Endothelial cell of hepatic sinusoid (primary cell): ENCODE results near the gene PTGFR.

Source experiments
- in situ Hi-C: cut with HindIII; loops from 2 replicates; pipeline ENCODE4 v1.10.0; 2017; ENCODE audit warnings: low sequenced_read_pairs

Gene PTGFR, protein sequence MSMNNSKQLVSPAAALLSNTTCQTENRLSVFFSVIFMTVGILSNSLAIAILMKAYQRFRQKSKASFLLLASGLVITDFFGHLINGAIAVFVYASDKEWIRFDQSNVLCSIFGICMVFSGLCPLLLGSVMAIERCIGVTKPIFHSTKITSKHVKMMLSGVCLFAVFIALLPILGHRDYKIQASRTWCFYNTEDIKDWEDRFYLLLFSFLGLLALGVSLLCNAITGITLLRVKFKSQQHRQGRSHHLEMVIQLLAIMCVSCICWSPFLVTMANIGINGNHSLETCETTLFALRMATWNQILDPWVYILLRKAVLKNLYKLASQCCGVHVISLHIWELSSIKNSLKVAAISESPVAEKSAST

DNA sequence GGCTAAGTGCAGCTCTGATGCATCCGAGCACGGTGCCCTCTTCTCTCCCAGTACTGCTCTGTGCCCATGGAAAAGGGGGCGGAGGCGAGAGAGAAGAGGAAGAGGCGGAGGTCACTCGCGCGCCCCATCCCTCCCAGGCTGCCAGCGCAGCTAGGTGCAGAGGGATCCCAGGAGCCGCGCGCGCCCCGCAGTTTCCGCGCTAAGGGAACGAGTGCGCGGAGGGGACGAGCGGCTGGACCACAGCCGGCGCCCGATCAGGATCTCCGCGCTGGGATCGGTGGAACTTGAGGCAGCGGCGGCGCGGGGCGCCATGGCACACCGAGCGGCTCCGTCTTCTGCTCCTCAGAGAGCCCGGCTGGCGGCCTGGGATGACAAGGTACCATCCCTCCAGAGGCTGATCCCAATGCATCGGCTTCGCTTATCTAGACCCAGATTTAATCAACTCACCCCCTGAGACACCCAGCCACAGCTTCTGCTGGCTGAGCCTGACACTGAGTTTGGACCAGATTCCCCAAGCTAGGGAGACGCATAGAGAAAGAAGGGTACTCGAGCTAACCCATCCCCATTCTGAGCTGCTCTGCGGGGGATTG lies at the start of gene PTGFR:
Gene PTGFR (plus strand): TSS at position 114 of the 590 bp plus-strand sequence. CDS start 1,770 bp downstream, outside the sequence.
- in situ Hi-C loops, result no loop called here

DNA sequence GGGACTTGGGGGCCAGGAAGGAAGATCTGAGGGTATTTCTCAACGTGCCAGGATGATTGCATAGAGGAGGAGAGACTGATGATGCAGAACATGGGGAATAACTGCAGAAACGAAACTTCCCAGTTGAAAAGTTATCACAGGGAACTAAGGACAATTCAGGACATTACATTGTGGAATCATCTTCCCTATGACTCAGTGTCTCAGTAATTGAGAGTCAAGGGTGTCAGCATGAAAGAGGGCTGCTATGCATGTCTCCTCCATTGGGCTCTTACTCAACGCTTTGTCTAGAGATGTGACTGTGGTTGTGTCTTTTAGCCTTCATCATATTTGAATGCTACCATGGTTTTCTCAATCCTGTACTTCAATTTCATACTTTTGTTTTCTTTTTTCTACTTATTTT lies 48.9 kb upstream of the PTGFR start:
- in situ Hi-C loops, result loop anchor here (5.0 kb wide), 2 partner anchors 50 to 300 kb away; no protein-coding TSS in a partner anchor

DNA sequence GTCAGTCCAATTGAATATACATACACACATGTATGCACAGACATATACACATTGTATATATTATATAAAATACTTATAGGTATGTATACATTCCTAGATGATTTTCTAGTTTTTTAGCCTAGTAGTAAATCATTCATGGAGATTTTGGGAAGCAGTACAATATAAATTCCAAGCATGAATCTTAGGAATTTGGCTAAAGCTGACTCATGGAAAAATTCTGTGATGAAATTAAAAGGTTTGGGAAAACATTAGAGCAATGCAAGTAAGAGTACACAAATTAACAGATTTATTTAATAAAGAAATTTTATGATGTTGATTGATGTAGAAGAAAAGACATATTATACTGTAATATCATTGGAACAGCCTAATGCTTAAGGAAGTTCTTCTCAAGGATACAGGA lies 43.7 kb upstream of the PTGFR start:
- in situ Hi-C loops, result no loop called here

DNA sequence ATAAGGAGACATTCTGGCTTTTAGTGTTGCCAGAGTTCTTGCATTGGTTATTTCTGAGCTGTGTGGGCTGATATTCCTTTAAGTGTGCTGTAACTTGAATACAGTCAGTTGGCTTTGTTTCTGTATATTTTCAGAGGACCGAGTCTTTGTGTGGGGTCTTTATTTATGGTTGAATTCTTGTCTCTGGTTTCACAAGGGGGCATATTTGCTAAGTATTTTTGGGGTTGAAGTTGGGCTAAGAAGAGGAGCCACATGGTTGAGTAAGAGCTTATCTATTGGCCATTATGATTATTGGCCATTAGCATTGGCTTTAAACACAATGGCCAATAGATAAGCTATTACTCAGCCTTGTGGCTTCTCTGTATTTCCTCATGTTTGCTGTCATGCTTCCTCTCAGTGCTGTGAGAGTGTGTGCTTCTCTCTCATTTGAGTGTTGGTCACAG lies 26.3 kb upstream of the PTGFR start:
- in situ Hi-C loops, result no loop called here

DNA sequence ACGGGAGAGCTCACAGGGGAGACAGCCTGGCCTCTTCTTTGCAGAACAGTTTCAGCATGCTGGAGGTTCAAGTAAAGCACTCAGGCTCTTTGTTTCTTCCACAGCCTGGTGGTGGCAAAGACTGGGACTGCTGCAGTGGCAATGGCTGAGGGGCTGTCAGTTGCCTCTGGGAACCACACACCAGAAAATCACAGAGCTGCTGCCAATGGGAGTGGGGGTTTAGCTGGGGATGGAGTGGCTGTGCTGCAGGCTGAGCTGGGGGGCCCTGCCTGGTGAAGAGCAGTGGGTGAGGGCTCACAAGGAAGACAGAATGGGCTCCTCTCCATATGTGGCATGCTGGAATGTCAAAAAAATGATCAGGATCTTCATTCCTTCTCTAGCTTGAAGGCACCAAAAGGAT lies 25.6 kb upstream of the PTGFR start:
- in situ Hi-C loops, result no loop called here

DNA sequence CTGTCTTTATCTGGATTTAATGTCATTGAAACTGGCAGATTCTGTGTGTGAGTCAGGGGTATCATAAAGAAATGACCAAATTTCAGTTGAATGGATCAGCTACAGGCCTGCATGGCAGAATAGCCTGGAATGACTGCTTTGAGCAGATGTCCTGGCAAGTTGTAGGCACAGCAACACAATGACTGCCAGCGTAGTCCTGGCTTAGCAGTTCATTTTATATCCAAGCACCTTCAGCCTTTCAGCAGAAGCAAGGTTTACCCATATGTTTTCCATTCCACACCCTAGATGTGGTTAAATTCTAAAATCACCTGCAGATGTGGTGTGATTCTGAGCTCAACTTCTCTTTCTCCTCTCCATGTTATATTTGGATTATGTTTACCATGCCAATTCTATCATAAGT lies 22.3 kb upstream of the PTGFR start:
- in situ Hi-C loops, result no loop called here

DNA sequence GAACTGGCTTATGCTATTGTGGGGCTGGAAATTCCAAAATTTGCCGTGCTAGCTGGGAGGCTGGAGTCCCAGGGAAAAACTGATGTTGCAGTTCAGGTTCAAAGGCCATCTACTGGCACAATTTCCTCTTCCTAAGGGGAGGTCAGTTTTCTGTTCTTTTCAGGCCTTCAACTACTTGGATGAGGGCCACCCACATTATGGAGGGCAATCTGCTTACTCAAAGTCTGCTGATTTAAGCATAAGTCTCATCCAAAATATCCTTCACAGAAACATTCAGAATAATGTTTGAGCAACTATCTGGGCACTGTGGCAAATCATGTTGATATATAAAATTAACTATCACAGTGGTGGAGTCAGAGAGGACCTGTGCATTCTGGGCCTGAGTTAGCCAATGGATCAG lies 21.2 kb upstream of the PTGFR start:
- in situ Hi-C loops, result no loop called here

DNA sequence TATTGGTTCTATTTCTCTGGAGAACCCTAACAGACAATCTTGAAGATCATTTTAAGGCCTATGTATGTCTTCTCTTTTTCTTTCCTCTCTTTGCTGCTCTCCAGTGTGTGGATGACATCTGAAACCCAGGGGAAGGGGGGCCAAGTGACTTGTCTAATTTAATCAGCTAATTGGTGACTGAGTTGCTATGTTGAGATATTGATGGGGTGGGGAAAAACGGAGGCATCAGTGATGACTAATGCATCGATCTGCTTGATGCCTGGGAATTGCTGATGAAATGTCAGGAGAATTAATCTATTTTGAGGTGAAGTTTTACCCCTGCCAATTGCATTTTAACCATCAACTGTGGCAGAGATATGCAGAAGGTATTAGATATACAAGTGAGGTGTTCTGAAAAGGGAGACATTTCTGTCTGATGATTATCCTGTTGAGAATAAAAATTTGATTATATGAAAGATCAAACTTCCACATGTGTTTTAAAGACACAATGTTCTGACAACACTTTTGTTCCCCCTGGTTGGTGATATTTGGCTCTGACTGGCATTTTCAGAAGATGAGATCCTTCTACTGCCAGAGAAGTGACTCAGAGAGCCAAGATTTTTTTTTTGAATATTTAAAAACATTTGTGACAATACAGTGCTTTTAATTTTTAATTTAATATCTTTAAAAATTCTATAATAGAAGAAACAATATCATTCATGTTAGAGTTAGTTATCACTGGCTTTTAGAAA lies 18.7 kb upstream of the PTGFR start:
- in situ Hi-C loops, result no loop called here

DNA sequence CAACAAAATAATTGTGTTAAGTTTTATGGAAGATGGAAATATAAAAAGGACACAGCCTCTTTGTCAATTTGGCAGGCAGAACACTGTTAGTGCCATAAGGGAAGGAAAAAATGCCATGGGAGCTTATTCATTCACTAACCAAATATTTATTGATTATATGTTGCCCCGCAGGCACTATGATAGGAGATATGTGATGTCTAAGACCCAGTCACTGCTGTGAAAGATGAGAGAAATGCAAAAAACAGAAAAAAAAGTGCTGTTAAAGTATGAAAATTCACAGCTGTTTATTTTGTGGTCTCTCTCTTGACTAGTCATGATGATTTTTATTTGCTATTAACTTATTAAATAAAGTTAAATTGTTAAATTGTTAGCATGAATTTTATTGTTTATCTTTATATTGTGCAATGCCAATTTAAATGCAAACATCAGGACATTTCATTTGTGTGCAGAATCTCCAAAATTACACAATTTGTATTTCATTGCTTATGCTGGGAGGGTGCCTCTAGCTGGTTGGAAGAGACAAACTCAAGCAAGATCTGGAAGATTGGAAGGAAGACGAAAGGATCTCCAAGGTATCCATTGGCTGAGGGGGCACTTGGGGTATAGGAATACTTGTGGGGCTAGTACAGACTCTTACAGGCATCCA lies 17.8 kb upstream of the PTGFR start:
- in situ Hi-C loops, result no loop called here

DNA sequence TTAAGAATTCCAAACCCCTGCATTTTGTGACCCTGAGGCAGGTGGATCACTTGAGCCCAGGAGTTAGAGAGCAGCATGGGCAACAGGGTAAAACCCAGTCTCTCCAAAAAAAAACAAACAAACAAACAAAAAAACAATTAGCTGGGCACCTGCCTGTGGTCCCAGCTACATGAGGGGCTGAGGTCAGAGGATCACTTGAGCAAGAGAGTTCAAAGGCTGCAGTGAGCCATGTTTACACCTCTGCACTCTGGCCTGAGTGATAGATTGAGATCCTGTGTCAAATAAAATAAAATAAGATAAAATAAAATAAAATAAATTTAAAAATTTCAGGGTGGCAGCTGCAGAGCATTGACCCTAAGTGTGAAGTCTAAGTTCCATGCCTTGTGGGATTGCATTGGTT lies 16.7 kb upstream of the PTGFR start:
- in situ Hi-C loops, result no loop called here

DNA sequence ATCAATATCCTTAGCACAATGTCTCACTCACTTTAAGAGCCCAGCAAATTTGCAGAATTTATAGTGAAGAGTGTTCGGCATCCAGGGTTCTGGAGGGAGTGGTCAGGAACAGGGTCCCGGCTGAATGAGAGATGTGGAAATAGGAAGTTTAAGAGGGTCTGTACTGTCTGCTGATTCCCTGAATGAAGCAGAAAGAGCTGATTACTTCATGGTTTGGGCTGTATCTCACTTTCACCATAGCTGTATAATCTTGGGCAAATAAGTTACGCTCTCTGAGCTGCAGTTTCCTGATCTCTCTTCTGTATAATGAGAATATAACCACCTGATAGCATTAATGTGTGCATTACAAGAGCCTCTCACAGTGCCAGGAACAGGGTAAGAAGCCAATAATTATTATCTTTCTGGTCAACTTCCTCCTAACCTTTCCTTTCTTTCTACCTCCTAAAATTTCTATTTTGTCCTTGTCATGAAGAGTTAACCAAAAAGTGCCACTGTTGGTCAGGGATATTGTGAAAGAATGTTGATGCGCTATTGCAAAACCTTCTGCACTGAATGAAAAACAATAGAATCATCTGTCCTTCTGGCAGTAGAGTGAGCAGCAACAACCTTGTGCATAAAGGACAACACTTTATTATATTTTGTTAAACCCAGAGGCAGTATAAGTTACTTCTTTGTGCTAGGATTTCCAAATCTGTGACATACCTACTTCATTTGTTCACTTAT lies 14.7 kb upstream of the PTGFR start:
- in situ Hi-C loops, result no loop called here

DNA sequence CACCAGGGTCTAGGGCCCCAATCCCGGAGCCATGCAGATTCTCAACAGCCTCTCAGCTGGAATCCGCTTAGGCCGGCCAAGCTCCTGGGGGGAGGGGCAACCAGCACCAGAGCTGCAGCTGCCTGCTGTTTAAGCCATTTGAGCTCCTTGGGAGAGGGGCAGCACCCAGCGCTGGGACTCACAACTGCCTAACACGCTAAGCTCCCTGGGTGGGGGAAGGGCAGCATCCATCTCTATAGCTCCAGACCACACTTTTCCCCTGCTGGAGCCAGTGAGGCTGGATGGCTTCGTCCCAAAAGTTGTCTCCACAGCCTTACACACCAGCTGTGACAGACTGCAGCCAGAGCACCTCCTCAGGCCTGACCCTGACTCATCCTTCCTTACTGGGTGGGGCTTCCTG lies 6.9 kb upstream of the PTGFR start:
- in situ Hi-C loops, result no loop called here

DNA sequence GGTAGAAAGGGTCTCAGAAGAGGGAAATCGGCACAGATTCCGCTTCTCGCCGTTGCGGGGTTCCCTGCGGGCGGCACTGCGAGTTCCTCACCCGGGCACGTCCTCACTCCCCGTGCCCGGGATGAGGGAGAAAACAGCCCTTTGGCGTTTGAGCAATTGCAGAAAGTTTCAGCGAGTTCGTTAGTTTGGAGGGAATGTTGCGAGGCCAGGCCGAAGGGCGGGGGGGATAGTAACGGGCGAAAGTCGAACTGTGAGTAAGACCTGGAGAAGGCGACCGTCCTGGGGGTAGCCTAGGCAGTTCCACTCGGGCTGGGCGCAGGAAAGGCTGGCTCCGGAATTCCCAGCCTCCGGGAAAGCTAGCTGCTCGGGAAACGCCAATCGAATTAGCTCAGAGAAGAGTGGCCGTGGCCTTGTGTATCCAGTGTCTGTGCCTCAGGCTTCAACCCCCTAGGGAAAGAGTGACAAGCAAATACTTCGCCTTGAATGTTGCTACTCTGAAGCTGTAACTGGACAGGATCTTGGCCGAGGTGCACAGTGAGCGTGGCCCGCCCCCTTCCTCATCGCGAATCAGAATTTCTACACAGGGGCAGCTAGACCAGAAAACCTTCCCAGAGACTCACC lies 787 bp downstream of the PTGFR start:
- in situ Hi-C loops, result no loop called here

DNA sequence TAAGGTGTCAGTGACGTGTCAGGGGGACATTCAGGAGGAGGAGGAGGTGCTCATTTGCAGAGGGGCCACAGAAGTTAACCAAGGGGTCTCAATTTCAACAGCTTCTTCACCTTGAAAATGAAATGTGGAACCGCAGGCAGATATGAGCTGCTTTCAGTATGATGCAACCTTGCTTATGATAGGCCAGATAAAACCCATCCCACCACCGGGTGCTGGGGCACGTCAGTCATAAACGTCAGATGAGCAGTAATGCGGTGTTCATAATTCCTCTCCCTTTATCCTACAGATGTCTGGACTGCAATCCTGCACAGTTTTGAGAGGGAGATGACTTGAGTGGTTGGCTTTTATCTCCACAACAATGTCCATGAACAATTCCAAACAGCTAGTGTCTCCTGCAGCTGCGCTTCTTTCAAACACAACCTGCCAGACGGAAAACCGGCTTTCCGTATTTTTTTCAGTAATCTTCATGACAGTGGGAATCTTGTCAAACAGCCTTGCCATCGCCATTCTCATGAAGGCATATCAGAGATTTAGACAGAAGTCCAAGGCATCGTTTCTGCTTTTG lies 1.7 kb downstream of the PTGFR start:
- in situ Hi-C loops, result no loop called here

DNA sequence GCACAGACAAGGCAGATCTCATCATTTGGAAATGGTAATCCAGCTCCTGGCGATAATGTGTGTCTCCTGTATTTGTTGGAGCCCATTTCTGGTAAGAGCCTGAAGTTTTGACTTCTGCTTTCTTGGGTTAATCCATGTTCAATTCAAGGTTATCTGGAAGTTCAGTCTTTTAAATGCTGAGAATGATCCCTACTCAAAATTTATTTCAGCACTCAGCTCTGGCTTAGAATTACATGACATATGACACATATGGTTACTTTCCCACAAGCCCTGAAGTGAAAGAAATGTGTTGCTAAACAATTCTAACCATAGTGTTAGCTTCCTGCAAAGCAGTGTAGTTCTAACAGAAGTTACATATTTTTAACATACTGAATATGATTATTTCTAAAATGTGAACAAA lies 2.7 kb downstream of the PTGFR start:
- in situ Hi-C loops, result no loop called here

DNA sequence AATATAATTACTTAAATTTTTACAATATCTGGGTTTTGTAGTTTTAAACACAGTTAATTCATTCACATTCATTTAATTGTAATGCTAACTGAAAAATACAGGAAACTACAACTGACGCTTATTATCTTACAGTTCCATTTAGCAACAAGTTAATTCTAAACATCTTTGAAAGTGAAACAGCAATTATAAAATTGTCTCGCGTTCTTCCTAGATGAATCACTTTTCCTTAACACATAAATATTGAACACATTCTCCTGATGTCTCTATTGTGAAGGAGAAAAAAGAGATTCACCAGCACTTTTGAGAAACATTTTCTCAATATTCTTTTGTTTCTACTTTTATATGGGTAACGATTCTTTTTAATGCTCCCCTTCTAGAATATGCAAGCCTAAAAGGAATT lies 6.4 kb downstream of the PTGFR start:
- in situ Hi-C loops, result loop anchor here (5.0 kb wide), 1 partner anchor 40 kb away; no protein-coding TSS in a partner anchor

DNA sequence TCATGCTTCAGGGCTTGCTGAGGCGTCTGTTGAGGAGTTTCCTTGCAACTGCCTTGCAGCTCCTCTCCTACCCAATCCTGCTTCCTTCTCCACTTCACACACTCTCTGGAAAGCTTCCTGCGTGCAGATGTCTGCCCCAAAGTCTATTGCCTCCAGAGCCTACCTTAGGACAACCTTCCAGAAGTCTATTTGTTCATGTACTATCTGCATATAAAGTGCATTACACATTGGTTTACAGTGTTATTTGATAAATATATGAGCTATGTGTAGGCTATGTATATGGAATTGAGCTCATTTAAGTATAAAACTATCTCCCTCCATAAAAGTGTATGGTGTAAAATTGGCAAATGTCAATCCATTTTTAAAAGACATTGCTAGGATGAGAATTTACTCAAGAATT lies 9.8 kb downstream of the PTGFR start:
- in situ Hi-C loops, result no loop called here

DNA sequence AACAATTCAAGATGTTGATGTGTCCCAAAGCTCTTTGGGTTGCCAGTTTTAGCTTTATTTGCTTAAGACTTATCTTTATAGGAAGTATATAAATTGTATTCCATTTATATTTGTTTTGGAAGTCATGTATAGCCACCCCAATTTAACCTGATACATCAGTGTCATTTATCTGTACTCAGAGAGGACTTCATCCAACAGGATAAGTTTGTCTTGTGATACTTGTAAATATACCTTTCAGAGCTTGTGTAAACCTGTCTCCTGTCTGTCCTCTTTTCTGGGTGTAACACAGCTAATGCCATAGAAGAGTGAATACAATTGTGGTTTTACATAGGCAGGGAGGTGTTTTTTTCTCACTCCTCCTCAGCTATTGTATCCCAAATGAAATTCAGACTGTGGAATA lies 10.4 kb downstream of the PTGFR start:
- in situ Hi-C loops, result no loop called here

DNA sequence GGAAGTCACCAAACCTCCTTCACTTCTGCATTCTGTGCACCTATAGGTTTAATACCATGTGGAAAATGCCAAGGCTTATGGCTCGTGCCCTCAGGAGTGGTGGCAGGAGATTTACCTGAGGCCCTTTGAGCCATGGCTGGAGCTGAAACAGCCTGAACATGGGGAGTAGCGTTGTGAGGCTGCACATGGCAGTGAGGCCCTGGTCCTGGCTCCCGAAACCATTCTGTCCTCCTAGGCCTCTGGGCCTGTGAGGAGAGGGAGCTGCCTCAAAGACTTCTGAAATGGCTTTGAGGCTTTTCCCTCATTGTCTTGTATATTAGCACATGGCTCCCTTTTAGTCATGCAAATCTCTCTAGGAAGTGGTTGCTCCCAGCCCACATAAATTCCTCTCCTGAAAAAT lies 20.6 kb downstream of the PTGFR start:
- in situ Hi-C loops, result no loop called here

DNA sequence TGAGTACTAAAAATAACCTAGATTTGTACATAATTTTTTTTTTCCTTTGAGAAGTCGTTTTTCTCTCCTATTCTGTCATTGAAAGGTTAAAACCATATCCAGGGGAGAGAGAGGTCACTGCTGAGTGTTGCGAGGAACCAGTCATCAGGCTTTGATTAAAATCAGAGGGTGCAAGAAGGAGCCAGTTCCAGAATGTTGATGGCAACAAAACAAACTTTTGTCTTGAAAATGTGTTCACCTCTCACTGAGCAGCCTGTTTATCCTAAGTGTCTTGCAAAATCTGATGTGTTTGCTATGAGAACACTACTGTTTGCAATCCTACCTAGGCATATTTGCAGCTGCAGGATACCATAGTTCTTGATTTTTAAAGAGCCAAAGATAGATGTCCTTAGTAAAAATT lies 25.9 kb downstream of the PTGFR start:
- in situ Hi-C loops, result no loop called here
